ENCODE data around the gene LCN6. TPM values are rescaled to one million over a fixed set of nuclear protein-coding genes. Genes with fewer than 3 reads are reported as not detected.

LCN6 gene
- total RNA-seq, 1 experiment from 2014 or later: not detected

GRCh38 chr9:136748666-136749611 lies 614 bp upstream of the LCN6 start:
- Histone ChIP-seq H3K4me1 (ENCODE audit: insufficient read depth, low read length) (no peaks in the 10 kb centered on the region), H2BK120ac (ENCODE audit: low read depth, low read length, poor library complexity, severe bottlenecking) (no peak overlapping the region), H3K56ac (ENCODE audit: insufficient read length, low read depth, low read length) (no peak overlapping the region), H2BK20ac (ENCODE audit: low read depth, low read length, poor library complexity, severe bottlenecking) (no peak overlapping the region), H3K23ac (ENCODE audit: insufficient read length, low read depth, low read length) (no peak overlapping the region), H4K8ac (replicated peaks; ENCODE audit: insufficient read length, low read depth, low read length) (no peak overlapping the region), H4K5ac (ENCODE audit: insufficient read length, low read depth, low read length) (no peak overlapping the region), H3K27me3 (ENCODE audit: insufficient read depth, low read length) (no peaks in the 10 kb centered on the region), H3K14ac (ENCODE audit: insufficient read depth, low read length) (no peak overlapping the region), H2BK5ac (ENCODE audit: insufficient read length, low read length) (no peak overlapping the region), H3K27ac (ENCODE audit: insufficient read length, low read depth, low read length) (no peak overlapping the region), H3K18ac (ENCODE audit: insufficient read length, low read depth, low read length) (no peak overlapping the region), H3K9me3 (ENCODE audit: control insufficient read depth, low read depth, low read length) (no peaks in the 10 kb centered on the region), H3K23me2 (ENCODE audit: insufficient read length, low read depth, low read length, poor library complexity, severe bottlenecking) (peaks cover 3% of the 10 kb centered on the region), H3K79me2 (ENCODE audit: insufficient read depth, low read length) (no peaks in the 10 kb centered on the region), H3K9ac (ENCODE audit: extremely low read depth, insufficient read length, low read length) (no peak overlapping the region), H4K91ac (ENCODE audit: insufficient read length, low read depth, low read length) (no peak overlapping the region), H4K20me1 (ENCODE audit: control insufficient read depth, insufficient read depth, insufficient read length) (no peaks in the 10 kb centered on the region), H2AK5ac (ENCODE audit: insufficient read length, low read length) (no peak overlapping the region), H2AFZ (ENCODE audit: low read length) (no peak overlapping the region), H3K79me1 (ENCODE audit: insufficient read depth, low read depth, low read length, poor library complexity, severe bottlenecking) (no peaks in the 10 kb centered on the region), H3K4ac (ENCODE audit: low read depth, low read length) (no peak overlapping the region), H3K4me2 (ENCODE audit: insufficient read depth, insufficient read length, low read length) (no peak overlapping the region), H2BK15ac (ENCODE audit: low read depth, low read length) (no peak overlapping the region), H2BK12ac (ENCODE audit: insufficient read length, low read depth, low read length) (no peak overlapping the region), H3T11ph (ENCODE audit: low read length) (no peak overlapping the region)
- DNase-seq: no peak
- Mint-ChIP-seq H3K36me3 (ENCODE audit: insufficient read depth in 1 of 3, low read depth in 3 of 3) (peaks cover 0 to 6% (median 0%) of the 10 kb centered on the region in 3 experiments; a peak in 2 of 7 replicates), H3K27ac (peak overlapping the region in 1 of 3 experiments; percentile 55; a peak in 1 of 7 replicates), H3K4me1 (peaks cover 0 to 3% of the 10 kb centered on the region in 2 experiments; a peak in 1 of 4 replicates), H3K27me3 (ENCODE audit: low read depth) (peaks cover 19% of the 10 kb centered on the region), H3K9me3 (peaks cover 11 to 12% of the 10 kb centered on the region in 2 experiments), H3K4me3 (no peak overlapping the region)
- TF ChIP-seq CTCF (conservative IDR thresholded peaks at IDR 0.05): no peak
- whole genome bisulfite sequencing (ENCODE audit: extremely low coverage, insufficient read length, low lambda C conversion rate): no CpG with 5 or more reads among the region's 21 CpGs
